Memory B cell (primary cell): Measurements from ENCODE around the gene TEKTIP1.
"Not testable (repeated sequence)": the region's sequence is repeated elsewhere in the genome, so short reads cannot be mapped to it uniquely, and the experiment has no call there.

Experiments used
- ATAC-seq: fragments of 150-1000 bp; cut with Tn5 transposase; 2 replicates; pipeline ENCODE4 v1.10.0; 2021; ENCODE audit warnings: low read depth, mild to moderate bottlenecking, moderate library complexity
- DNase-seq, 2 donors: peaks; one replicate each; pipeline ENCODE4 v3.0.0; 2022; ENCODE audit warnings: low spot score in 2 of 2
- H3K27ac Mint-ChIP-seq: one replicate; pipeline ENCODE4 v1.8.0; 2022; ENCODE audit warnings: mild to moderate bottlenecking, moderate library complexity, mixed read lengths
- H3K27me3 Mint-ChIP-seq: one replicate; pipeline ENCODE4 v1.8.0; 2022; ENCODE audit warnings: mixed read lengths
- H3K36me3 Mint-ChIP-seq: one replicate; pipeline ENCODE4 v1.8.0; 2022; ENCODE audit warnings: mild to moderate bottlenecking, mixed read lengths
- H3K4me1 Mint-ChIP-seq: one replicate; pipeline ENCODE4 v1.8.0; 2022; ENCODE audit warnings: mixed read lengths
- H3K4me3 Mint-ChIP-seq: one replicate; pipeline ENCODE4 v1.8.0; 2022; ENCODE audit warnings: mild to moderate bottlenecking, moderate library complexity, mixed read lengths
- H3K9me3 Mint-ChIP-seq: one replicate; pipeline ENCODE4 v1.8.0; 2022; ENCODE audit warnings: mixed read lengths

TEKTIP1 gene

GRCh38 chr19:3503036-3503572, 35.9 kb upstream of the TEKTIP1 start:
- H3K36me3 Mint-ChIP-seq, result no peaks in the 10 kb centered on the region
- H3K4me1 Mint-ChIP-seq, result peaks cover 22% of the 10 kb centered on the region
- H3K9me3 Mint-ChIP-seq, result no peaks in the 10 kb centered on the region
- H3K27ac Mint-ChIP-seq, result no peak overlapping the region
- no peaks in the 10 kb centered on the region for H3K27me3 Mint-ChIP-seq
- no peak overlapping the region for H3K4me3 Mint-ChIP-seq
- no peak for DNase-seq
- no peak for ATAC-seq

GRCh38 chr19:3504735-3505134, 34.2 kb upstream of the TEKTIP1 start:
- Mint-ChIP-seq H3K9me3 (no peaks in the 10 kb centered on the region), H3K4me1 (peaks cover 26% of the 10 kb centered on the region), H3K27me3 (no peaks in the 10 kb centered on the region), H3K4me3 (peak overlapping the region; percentile 38), H3K27ac (peak overlapping the region; percentile 96), H3K36me3 (peaks cover 2% of the 10 kb centered on the region)
- DNase-seq, result no peak
- ATAC-seq, result no peak

DNA sequence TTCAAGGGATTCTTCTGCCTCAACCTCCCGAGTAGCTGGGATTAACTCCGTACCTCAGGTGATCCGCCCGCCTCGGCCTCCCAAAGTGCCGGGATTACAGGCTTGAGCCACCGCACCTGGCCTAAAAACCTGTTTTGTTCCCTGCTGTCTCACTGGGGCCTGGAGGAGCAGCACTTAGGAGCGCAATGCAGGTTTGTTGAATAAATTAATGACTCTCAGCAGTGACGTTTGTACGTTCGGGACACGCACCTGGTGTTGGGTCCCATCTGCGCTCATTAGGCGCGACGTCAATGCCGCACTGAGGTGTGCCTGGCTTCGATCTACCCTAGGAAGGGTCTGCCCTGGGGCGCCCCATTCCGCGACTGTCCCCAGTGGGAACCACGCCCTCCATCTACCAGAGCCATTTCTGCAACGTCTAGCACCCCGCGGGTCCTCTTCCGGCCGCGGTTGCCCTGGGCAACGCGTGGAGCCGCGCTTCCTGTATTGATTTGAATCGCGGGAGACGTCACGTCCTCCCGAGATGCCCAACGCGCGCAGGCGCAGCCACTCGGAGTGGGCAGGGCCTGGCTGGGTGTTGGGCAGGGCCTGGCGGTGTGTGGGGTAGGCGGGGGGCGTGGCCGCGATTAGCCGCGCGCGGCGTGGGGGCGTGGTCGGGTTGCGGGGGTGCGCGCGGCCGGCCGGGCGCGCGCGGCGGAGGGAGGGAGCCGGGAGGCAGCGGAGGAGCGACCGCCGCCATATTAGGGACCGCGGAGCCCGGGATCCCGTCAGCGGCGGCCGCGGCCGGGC, 33.2 kb upstream of the TEKTIP1 start, which contains the start of gene FZR1:
Gene FZR1 (plus strand): TSS at position 714 of the 786 bp plus-strand sequence. CDS start 16,679 bp downstream, outside the sequence.
- Mint-ChIP-seq H3K27me3 (no peaks in the 10 kb centered on the region), H3K4me3 (peak within 1 kb of the TSS; percentile 92), H3K4me1 (peaks cover 29% of the 10 kb centered on the region), H3K9me3 (no peaks in the 10 kb centered on the region), H3K36me3 (peaks cover 5% of the 10 kb centered on the region), H3K27ac (peak within 1 kb of the TSS; percentile 96)
- ATAC-seq (peak; percentile 90), DNase-seq (peak; percentile 96 to 99)

- DNase-seq (peak in 1 of 2 donors; percentile 34), ATAC-seq (no peak)
- Mint-ChIP-seq H3K9me3 (no peaks in the 10 kb centered on the region), H3K36me3 (peaks cover 5% of the 10 kb centered on the region), H3K4me1 (peaks cover 26% of the 10 kb centered on the region), H3K27me3 (no peaks in the 10 kb centered on the region), H3K4me3 (peak overlapping the region; percentile 92), H3K27ac (peak overlapping the region; percentile 96)
These were observed 32.3 kb upstream of the TEKTIP1 start for GRCh38 chr19:3506384-3507340.

DNA sequence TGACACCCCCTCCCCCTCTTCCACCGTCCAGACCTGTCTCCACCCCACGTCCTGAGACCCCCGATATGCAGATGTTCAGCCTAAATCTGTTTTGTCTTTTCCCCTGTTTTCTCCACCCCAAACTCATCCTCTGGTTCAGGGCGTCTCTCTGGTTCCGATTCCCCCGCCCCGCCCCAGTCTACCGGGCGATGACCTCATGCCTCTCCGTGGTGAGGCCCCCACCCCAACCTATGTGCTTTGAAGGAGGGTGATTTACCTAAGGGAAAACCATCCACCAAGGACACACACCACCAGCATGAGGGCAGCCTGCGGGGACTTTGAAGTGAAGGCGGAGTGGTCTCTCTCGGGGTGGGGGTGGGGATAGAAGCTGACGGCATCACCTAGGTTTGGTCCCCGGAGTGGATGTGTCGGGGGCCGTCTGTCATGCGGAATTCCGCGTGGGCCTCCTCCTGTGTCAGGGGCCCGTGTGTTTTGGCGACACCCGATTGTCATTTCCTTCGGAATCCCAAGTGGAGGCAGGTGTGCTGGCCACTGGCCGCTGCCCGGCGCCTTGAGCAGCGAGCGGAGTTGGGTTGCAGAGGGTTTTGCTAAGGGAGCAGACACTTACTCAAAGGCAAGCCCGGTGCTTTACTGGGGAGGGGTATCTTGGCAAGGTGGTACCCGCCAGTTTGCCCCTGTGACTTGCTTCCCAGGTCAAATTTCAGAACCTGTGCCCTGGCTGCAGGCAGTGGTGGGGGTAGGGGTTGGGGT, 31.4 kb upstream of the TEKTIP1 start:
- ATAC-seq, result no peak
- peaks cover 7% of the 10 kb centered on the region for H3K36me3 Mint-ChIP-seq

GRCh38 chr19:3508121-3508661, 30.8 kb upstream of the TEKTIP1 start:
- H3K27me3 Mint-ChIP-seq, H3K27ac Mint-ChIP-seq, H3K9me3 Mint-ChIP-seq, ATAC-seq, H3K36me3 Mint-ChIP-seq, DNase-seq: not testable (repeated sequence)
- Mint-ChIP-seq H3K4me3 (peak overlapping the region; percentile 21), H3K4me1 (peaks cover 28% of the 10 kb centered on the region)

More for the DNA sequence above, 31.4 kb upstream of the TEKTIP1 start:
- Mint-ChIP-seq H3K4me1 (peaks cover 28% of the 10 kb centered on the region), H3K27ac (peak overlapping the region; percentile 83), H3K27me3 (no peaks in the 10 kb centered on the region), H3K9me3 (no peaks in the 10 kb centered on the region), H3K4me3 (peak overlapping the region; percentile 92)
- no peak for DNase-seq

- H3K27ac Mint-ChIP-seq, result peak overlapping the region; percentile 6
- H3K4me1 Mint-ChIP-seq, result peaks cover 31% of the 10 kb centered on the region
- DNase-seq, result no peak
- H3K4me3 Mint-ChIP-seq, result peak overlapping the region; percentile 28
- no peaks in the 10 kb centered on the region for H3K27me3 Mint-ChIP-seq
- no peaks in the 10 kb centered on the region for H3K9me3 Mint-ChIP-seq
- peaks cover 7% of the 10 kb centered on the region for H3K36me3 Mint-ChIP-seq
- ATAC-seq, result no peak
These were observed 30.0 kb upstream of the TEKTIP1 start for GRCh38 chr19:3508771-3509535.

- no peaks in the 10 kb centered on the region for H3K9me3 Mint-ChIP-seq
- H3K4me1 Mint-ChIP-seq, result peaks cover 35% of the 10 kb centered on the region
- peak overlapping the region; percentile 28 for H3K4me3 Mint-ChIP-seq
- H3K27ac Mint-ChIP-seq, result peak overlapping the region; percentile 6
- no peaks in the 10 kb centered on the region for H3K27me3 Mint-ChIP-seq
- DNase-seq, result no peak
- peaks cover 7% of the 10 kb centered on the region for H3K36me3 Mint-ChIP-seq
- no peak for ATAC-seq
These were observed 29.4 kb upstream of the TEKTIP1 start for GRCh38 chr19:3509566-3509989.

DNA sequence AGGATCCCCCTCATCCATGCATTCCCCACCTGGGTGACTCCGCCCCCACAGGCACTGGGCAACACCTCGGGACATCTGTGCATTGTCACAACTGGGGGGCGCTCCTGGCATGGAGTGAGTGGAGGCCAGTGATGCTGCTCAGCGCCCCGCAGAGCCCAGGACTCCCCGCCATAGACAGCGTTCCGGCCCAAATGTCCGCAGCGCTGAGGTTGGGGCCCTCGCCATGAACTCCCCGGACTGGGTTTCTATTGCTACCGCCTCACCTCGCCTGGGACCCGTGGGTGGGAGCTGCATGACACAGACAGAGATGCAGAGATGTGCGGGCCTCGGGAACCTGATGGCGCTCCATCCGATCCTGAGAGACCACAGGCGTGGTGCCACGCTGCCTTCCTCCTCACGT, 28.2 kb upstream of the TEKTIP1 start:
- Mint-ChIP-seq H3K9me3 (no peaks in the 10 kb centered on the region), H3K36me3 (peaks cover 7% of the 10 kb centered on the region), H3K4me3 (no peak overlapping the region), H3K4me1 (peaks cover 32% of the 10 kb centered on the region), H3K27me3 (no peaks in the 10 kb centered on the region), H3K27ac (no peak overlapping the region)
- ATAC-seq (no peak), DNase-seq (no peak)

GRCh38 chr19:3511506-3512251, 27.3 kb upstream of the TEKTIP1 start:
- Mint-ChIP-seq H3K9me3 (no peaks in the 10 kb centered on the region), H3K27me3 (no peaks in the 10 kb centered on the region), H3K4me1 (peaks cover 37% of the 10 kb centered on the region), H3K36me3 (peaks cover 7% of the 10 kb centered on the region), H3K4me3 (no peak overlapping the region), H3K27ac (no peak overlapping the region)
- DNase-seq (no peak), ATAC-seq (no peak)

DNA sequence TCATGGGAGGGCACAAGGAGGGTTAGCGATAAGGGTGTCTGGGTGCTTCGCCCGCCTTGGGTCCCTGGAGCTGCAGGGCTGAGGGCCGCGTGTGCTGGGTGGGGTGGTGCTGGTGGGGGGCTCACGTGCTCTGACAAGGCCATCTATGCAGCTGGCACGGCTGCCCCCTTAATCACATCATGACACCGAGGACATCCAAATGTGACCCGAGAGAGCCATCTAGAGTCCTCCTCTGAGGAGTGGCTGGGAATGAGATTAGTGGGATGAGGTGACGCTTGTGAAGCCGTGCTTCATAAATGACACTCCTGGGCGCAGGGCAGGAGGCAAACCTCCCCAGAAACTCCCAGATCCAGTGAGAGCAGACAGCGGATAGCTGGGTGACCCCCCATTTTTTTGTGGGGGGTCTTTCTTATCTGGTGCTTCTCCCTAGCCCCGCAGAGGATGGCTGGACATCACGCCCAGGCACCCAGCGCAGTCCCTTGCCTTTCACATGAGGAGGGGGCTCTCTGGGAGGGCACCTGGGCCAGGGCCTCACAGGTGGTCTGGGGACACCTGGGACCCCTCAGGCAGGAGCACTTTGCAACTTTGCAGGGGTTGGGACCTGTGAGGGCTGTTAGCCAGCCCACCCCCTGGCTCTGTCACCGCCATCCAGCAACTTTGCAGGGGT, 26.3 kb upstream of the TEKTIP1 start:
- ATAC-seq, result no peak
- Mint-ChIP-seq H3K27ac (no peak overlapping the region), H3K4me3 (no peak overlapping the region), H3K36me3 (peaks cover 7% of the 10 kb centered on the region), H3K4me1 (peaks cover 33% of the 10 kb centered on the region), H3K27me3 (no peaks in the 10 kb centered on the region), H3K9me3 (no peaks in the 10 kb centered on the region)
- no peak for DNase-seq
